GM23338 (cell line): ENCODE results near the gene SOS2.

Source experiments
- CTCF ChIP-seq, 2 experiments: fragments of 200-600 bp in 1 of 2; sonication (generic) in 1 of 2; conservative IDR thresholded peaks; 2 replicates each; pipeline versions ENCODE4 v1.5.1 to v1.6.1; 2016 to 2017; ENCODE audit warnings: antibody characterized with exemption in 2 of 2, low read depth in 2 of 2, mild to moderate bottlenecking in 2 of 2, moderate library complexity in 1 of 2
- ETS1 ChIP-seq: IDR thresholded peaks from 2 replicates; pipeline ENCODE4 v1.6.1; 2016; ENCODE audit warnings: antibody characterized with exemption
- EZH2 ChIP-seq: fragments of 200-600 bp; sonication (generic); IDR thresholded peaks from one replicate; pipeline ENCODE4 v1.8.0; 2017; ENCODE audit warnings: antibody characterized with exemption, mild to moderate bottlenecking, low read depth; ENCODE audit not compliant: unreplicated experiment
- EZH2phosphoT487 ChIP-seq: fragments of 200-600 bp; sonication (generic); IDR thresholded peaks from one replicate; pipeline ENCODE4 v1.8.1; 2018; ENCODE audit warnings: antibody characterized with exemption; ENCODE audit not compliant: unreplicated experiment
- POLR2AphosphoS5 ChIP-seq: IDR thresholded peaks from 2 replicates; pipeline ENCODE4 v1.6.1; 2016; ENCODE audit warnings: antibody characterized with exemption, low read depth
- REST ChIP-seq: IDR thresholded peaks from one replicate; pipeline ENCODE4 v1.6.1; 2018; ENCODE audit warnings: antibody characterized with exemption; ENCODE audit not compliant: unreplicated experiment

DNA sequence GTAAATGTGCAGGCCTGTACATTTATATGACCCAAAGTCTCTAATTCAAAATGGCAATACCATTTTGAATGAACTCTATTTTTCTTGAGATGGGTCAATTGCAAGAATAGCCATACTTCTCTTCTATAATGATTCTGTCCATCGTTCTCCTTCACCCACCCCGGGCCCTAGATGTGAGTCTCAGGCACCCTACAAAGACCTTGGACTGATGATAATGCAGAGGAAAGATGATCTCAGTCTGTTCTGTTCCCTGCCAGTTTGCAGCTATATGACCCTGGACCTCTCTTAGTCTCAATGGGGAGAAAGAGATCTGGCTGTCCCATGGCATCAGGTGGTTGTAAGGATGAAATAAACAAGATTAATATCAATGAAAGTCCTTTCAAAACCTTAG is 145.1 kb downstream of the SOS2 start:
- TF ChIP-seq CTCF (conservative IDR thresholded peaks at IDR 0.05; ENCODE audit: low read depth in 2 of 2): no peak
- no peak for TF ChIP-seq EZH2
- no peak for TF ChIP-seq POLR2AphosphoS5
- no peak for TF ChIP-seq EZH2phosphoT487
- TF ChIP-seq ETS1: no peak
- no peak for TF ChIP-seq REST
